DMS53 (cell line): ENCODE results near the gene JAZF1.
A peak's percentile ranks its signal among the peaks of the same experiment; 100 is the strongest.

ENCODE experiments used
- DNase-seq: peaks from one replicate; lab custom pipeline; 2025; lab: John Stamatoyannopoulos, UW

The JAZF1 gene

GRCh38 chr7:28165961-28166955, 14.3 kb downstream of the JAZF1 start:
- DNase-seq = no peak

GRCh38 chr7:28165261-28165660, 15.3 kb downstream of the JAZF1 start:
- no peak for DNase-seq

- no peak for DNase-seq
Observed at GRCh38 chr7:28163949-28164348, 16.6 kb downstream of the JAZF1 start.

GRCh38 chr7:28161331-28161730, 19.3 kb downstream of the JAZF1 start:
- no peak for DNase-seq

- DNase-seq = no peak
Observed at GRCh38 chr7:28160551-28160991, 20.0 kb downstream of the JAZF1 start.

- no peak for DNase-seq
Observed at GRCh38 chr7:28157831-28158416, 22.7 kb downstream of the JAZF1 start.

GRCh38 chr7:28157076-28157745, 23.4 kb downstream of the JAZF1 start:
- DNase-seq = no peak

DNA sequence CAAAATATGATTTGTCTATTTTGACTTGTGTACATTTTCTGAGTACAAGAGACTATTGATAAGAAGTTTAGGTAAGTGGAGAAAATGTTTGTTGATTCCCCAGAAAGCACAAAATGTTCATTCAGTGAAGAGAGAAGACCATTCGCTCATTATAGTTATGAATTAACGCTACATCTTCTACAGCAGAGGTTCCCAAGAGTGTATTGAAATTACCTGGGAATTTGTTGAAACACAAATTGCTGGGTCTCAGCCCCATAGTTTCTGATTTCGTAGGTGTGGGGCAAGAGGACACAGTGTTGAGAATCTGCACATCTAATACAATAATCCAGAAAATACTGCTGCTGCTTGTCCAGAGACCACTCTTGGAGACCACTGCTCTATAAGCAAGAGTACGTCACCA, 24.2 kb downstream of the JAZF1 start:
- no peak for DNase-seq

DNA sequence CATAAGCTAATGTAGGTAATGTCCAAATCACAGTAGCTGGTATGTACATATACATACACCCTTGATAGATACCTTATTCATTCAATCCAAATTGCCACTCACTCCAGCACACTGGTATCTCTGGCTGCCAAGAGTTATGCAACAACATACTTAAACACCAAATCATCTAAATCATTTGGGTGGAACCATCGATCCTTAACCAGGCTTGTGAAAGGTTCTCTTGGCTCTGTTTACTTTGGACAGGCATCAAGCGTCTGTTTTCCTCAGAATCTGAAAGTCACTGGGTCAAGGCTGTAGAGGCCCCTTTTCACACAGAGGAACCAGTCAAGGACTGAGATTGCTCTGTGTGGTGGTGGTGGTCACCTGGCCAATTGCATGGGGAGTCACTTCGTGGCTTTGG, 24.6 kb downstream of the JAZF1 start:
- DNase-seq = no peak

DNA sequence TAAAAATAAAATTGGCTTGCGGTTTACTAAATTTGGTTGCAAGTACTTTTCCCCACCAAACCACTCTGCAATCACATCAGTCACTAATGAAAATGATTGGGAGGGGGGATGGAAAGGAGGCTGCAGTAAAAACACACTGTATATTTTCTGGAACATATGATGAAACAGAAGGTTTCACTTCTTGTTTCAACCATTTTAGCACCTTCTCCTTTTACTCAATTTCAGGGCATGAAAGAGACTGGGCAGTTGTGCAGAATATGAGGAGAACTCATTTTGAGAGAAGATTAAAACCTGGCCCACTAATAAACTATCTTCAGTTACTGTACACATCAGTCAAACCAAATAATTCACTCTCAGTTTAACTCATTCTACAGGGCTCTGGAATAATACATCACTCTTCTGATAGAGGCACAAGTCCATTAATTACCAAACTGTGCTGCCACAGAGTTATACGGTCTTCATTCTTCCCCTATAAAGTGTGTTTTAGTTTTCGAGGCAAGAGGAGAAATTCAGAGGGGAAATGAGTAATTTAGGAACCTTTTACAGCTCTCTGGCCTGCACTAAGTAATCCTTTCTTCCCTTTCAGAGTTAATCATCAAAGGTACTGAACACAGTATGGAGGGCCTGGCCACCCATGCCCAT, 25.5 kb downstream of the JAZF1 start:
- no peak for DNase-seq

DNA sequence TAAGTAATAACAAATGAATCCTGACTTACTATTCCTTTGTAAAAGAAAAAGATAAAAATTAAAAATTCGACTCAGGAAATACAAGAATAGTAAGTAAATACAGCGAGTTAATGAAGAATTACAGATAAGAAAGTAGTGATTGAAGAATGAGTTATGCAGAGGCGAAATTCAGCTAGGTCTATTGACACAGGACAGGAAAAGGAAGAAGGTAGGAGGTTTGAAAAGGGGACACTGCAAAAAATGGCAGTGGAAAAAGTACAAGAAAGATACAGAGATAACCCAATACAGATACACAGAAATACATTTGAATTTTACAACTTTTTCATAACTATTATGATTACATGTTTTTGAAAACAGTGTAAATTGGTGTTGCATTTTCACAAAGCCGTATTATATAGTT, 28.0 kb downstream of the JAZF1 start:
- DNase-seq = no peak

GRCh38 chr7:28151965-28152364, 28.6 kb downstream of the JAZF1 start:
- no peak for DNase-seq

- DNase-seq = no peak
Observed at GRCh38 chr7:28149291-28150101, 31.1 kb downstream of the JAZF1 start.

- peak; percentile 64 for DNase-seq
Observed at GRCh38 chr7:28145931-28146330, 34.7 kb downstream of the JAZF1 start.

- DNase-seq = no peak
Observed at GRCh38 chr7:28145090-28145626, 35.4 kb downstream of the JAZF1 start.

- DNase-seq = no peak
Observed at GRCh38 chr7:28144266-28144665, 36.3 kb downstream of the JAZF1 start.

DNA sequence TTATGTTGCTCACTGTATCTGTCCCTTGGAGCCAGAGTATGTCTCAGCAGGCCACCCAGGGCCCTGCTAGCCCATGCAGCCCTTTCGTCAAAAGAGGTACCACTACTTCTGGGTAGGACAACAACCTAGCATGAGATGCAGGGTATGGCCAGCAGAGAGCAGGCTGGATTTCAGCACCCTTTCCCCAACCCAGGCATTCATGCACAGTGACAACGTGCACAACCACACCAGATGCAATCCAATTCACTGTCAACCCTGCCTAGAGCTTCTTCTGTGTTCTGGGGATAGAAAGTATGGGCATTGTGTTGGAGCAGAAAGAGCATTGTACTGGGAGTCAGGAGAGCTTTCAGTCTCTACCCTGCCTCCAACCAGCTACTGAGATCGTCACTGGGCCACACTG, 37.9 kb downstream of the JAZF1 start:
- no peak for DNase-seq

DNA sequence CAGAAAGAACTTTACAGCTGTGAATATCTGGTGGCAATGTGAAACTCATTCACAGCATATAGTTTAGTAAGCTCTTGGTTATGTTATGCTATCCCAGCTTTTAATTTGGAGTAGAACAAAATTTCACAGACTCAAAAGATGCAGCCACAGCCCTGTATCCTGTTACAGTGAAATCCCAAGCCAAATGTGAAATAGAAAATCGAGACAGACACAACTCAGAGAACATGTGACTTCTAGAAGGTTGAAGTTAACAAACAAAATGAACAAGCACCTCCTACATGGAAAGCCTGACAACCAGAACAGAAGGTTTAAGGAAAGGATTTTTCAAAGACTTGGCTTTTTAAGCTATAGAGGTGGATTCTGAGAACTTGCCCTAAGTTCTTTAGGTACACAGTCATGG, 39.6 kb downstream of the JAZF1 start:
- DNase-seq = no peak

- no peak for DNase-seq
Observed at GRCh38 chr7:28138837-28139236, 41.8 kb downstream of the JAZF1 start.

GRCh38 chr7:28137463-28137862, 43.1 kb downstream of the JAZF1 start:
- no peak for DNase-seq

GRCh38 chr7:28136885-28137284, 43.7 kb downstream of the JAZF1 start:
- DNase-seq = no peak
